Stimulated activated naive CD8-positive, alpha-beta T cell treated with anti-CD3 and anti-CD28 coated beads, Interleukin-15, Interleukin-2, amounts not matched to agents 100 ng/mL and 50 ng/mL, for 24 hours (primary cell): ENCODE results near the gene HOXB2.
"Not testable (repeated sequence)": the region's sequence is repeated elsewhere in the genome, so short reads cannot be mapped to it uniquely, and the experiment has no call there.

Source experiments
- H3K27ac Mint-ChIP-seq: one replicate; pipeline ENCODE4 v1.8.0; 2021; ENCODE audit warnings: mild to moderate bottlenecking, mixed read lengths
- H3K27me3 Mint-ChIP-seq: one replicate; pipeline ENCODE4 v1.8.0; 2021; ENCODE audit warnings: mixed read lengths
- H3K36me3 Mint-ChIP-seq: one replicate; pipeline ENCODE4 v1.8.0; 2021; ENCODE audit warnings: low read depth, mixed read lengths
- H3K4me1 Mint-ChIP-seq: one replicate; pipeline ENCODE4 v1.8.0; 2021; ENCODE audit warnings: low read depth, mixed read lengths
- H3K4me3 Mint-ChIP-seq: one replicate; pipeline ENCODE4 v1.8.0; 2021; ENCODE audit warnings: mild to moderate bottlenecking, mixed read lengths
- H3K9me3 Mint-ChIP-seq: one replicate; pipeline ENCODE4 v1.8.0; 2021; ENCODE audit warnings: mixed read lengths

Gene HOXB2

GRCh38 chr17:48515925-48516900, 28.7 kb downstream of the HOXB2 start:
- H3K36me3 Mint-ChIP-seq = no peaks in the 10 kb centered on the region
- H3K4me1 Mint-ChIP-seq = peaks cover 32% of the 10 kb centered on the region
- no peak overlapping the region for H3K4me3 Mint-ChIP-seq
- H3K27ac Mint-ChIP-seq = no peak overlapping the region
- H3K9me3 Mint-ChIP-seq = no peaks in the 10 kb centered on the region
- H3K27me3 Mint-ChIP-seq = peaks cover 36% of the 10 kb centered on the region

GRCh38 chr17:48514477-48514876, 30.4 kb downstream of the HOXB2 start:
- H3K27ac Mint-ChIP-seq = no peak overlapping the region
- H3K27me3 Mint-ChIP-seq = peaks cover 22% of the 10 kb centered on the region
- H3K4me3 Mint-ChIP-seq = no peak overlapping the region
- H3K9me3 Mint-ChIP-seq = no peaks in the 10 kb centered on the region
- H3K4me1 Mint-ChIP-seq = peaks cover 41% of the 10 kb centered on the region
- H3K36me3 Mint-ChIP-seq = no peaks in the 10 kb centered on the region

- H3K9me3 Mint-ChIP-seq = no peaks in the 10 kb centered on the region
- peaks cover 20% of the 10 kb centered on the region for H3K27me3 Mint-ChIP-seq
- peaks cover 41% of the 10 kb centered on the region for H3K4me1 Mint-ChIP-seq
- no peak overlapping the region for H3K4me3 Mint-ChIP-seq
- no peak overlapping the region for H3K27ac Mint-ChIP-seq
- no peaks in the 10 kb centered on the region for H3K36me3 Mint-ChIP-seq
These were observed 31.0 kb downstream of the HOXB2 start for GRCh38 chr17:48513666-48514455.

- no peaks in the 10 kb centered on the region for H3K36me3 Mint-ChIP-seq
- peaks cover 41% of the 10 kb centered on the region for H3K4me1 Mint-ChIP-seq
- peak overlapping the region; percentile 82 for H3K27ac Mint-ChIP-seq
- H3K27me3 Mint-ChIP-seq = peaks cover 23% of the 10 kb centered on the region
- peak overlapping the region; percentile 57 for H3K4me3 Mint-ChIP-seq
- no peaks in the 10 kb centered on the region for H3K9me3 Mint-ChIP-seq
These were observed 31.8 kb downstream of the HOXB2 start for GRCh38 chr17:48513097-48513496.

GRCh38 chr17:48510761-48511604, 33.9 kb downstream of the HOXB2 start:
- Mint-ChIP-seq H3K4me1 (peaks cover 48% of the 10 kb centered on the region), H3K36me3 (no peaks in the 10 kb centered on the region), H3K9me3 (no peaks in the 10 kb centered on the region), H3K27ac (peak overlapping the region; percentile 23), H3K27me3 (peaks cover 10% of the 10 kb centered on the region), H3K4me3 (no peak overlapping the region)

GRCh38 chr17:48510381-48510760, 34.5 kb downstream of the HOXB2 start:
- no peak overlapping the region for H3K4me3 Mint-ChIP-seq
- H3K9me3 Mint-ChIP-seq = no peaks in the 10 kb centered on the region
- peaks cover 54% of the 10 kb centered on the region for H3K4me1 Mint-ChIP-seq
- peaks cover 10% of the 10 kb centered on the region for H3K27me3 Mint-ChIP-seq
- H3K36me3 Mint-ChIP-seq = no peaks in the 10 kb centered on the region
- no peak overlapping the region for H3K27ac Mint-ChIP-seq

GRCh38 chr17:48509708-48510107, 35.2 kb downstream of the HOXB2 start:
- not testable (repeated sequence) for H3K9me3 Mint-ChIP-seq, H3K27me3 Mint-ChIP-seq, H3K27ac Mint-ChIP-seq, H3K4me3 Mint-ChIP-seq, H3K36me3 Mint-ChIP-seq
- peaks cover 58% of the 10 kb centered on the region for H3K4me1 Mint-ChIP-seq

- no peaks in the 10 kb centered on the region for H3K9me3 Mint-ChIP-seq
- H3K27ac Mint-ChIP-seq = peak overlapping the region; percentile 61
- H3K4me3 Mint-ChIP-seq = peak overlapping the region; percentile 3
- H3K4me1 Mint-ChIP-seq = peaks cover 27% of the 10 kb centered on the region
- H3K27me3 Mint-ChIP-seq = peaks cover 19% of the 10 kb centered on the region
- no peaks in the 10 kb centered on the region for H3K36me3 Mint-ChIP-seq
These were observed 38.7 kb downstream of the HOXB2 start for GRCh38 chr17:48506246-48506645.

- H3K9me3 Mint-ChIP-seq = no peaks in the 10 kb centered on the region
- H3K36me3 Mint-ChIP-seq = no peaks in the 10 kb centered on the region
- H3K27ac Mint-ChIP-seq = peak overlapping the region; percentile 61
- H3K4me3 Mint-ChIP-seq = peak overlapping the region; percentile 3
- peaks cover 19% of the 10 kb centered on the region for H3K27me3 Mint-ChIP-seq
- peaks cover 22% of the 10 kb centered on the region for H3K4me1 Mint-ChIP-seq
These were observed 39.1 kb downstream of the HOXB2 start for GRCh38 chr17:48505788-48506187.

GRCh38 chr17:48504953-48505352, 40.0 kb downstream of the HOXB2 start:
- H3K9me3 Mint-ChIP-seq = no peaks in the 10 kb centered on the region
- peaks cover 17% of the 10 kb centered on the region for H3K4me1 Mint-ChIP-seq
- H3K36me3 Mint-ChIP-seq = no peaks in the 10 kb centered on the region
- no peak overlapping the region for H3K4me3 Mint-ChIP-seq
- H3K27ac Mint-ChIP-seq = no peak overlapping the region
- peaks cover 25% of the 10 kb centered on the region for H3K27me3 Mint-ChIP-seq

- H3K36me3 Mint-ChIP-seq = no peaks in the 10 kb centered on the region
- peaks cover 25% of the 10 kb centered on the region for H3K27me3 Mint-ChIP-seq
- no peak overlapping the region for H3K4me3 Mint-ChIP-seq
- peaks cover 17% of the 10 kb centered on the region for H3K4me1 Mint-ChIP-seq
- H3K9me3 Mint-ChIP-seq = no peaks in the 10 kb centered on the region
- no peak overlapping the region for H3K27ac Mint-ChIP-seq
These were observed 41.2 kb downstream of the HOXB2 start for GRCh38 chr17:48503747-48504146.

- peaks cover 29% of the 10 kb centered on the region for H3K27me3 Mint-ChIP-seq
- peaks cover 17% of the 10 kb centered on the region for H3K4me1 Mint-ChIP-seq
These were observed 42.0 kb downstream of the HOXB2 start for GRCh38 chr17:48502901-48503300.

GRCh38 chr17:48502312-48502711, 42.6 kb downstream of the HOXB2 start:
- no peaks in the 10 kb centered on the region for H3K36me3 Mint-ChIP-seq

More at GRCh38 chr17:48502901-48503300, 42.0 kb downstream of the HOXB2 start:
- H3K36me3 Mint-ChIP-seq = no peaks in the 10 kb centered on the region
- no peak overlapping the region for H3K27ac Mint-ChIP-seq
- H3K4me3 Mint-ChIP-seq = no peak overlapping the region
- H3K9me3 Mint-ChIP-seq = no peaks in the 10 kb centered on the region

More at GRCh38 chr17:48502312-48502711, 42.6 kb downstream of the HOXB2 start:
- Mint-ChIP-seq H3K4me3 (no peak overlapping the region), H3K9me3 (no peaks in the 10 kb centered on the region), H3K27ac (no peak overlapping the region), H3K27me3 (peaks cover 35% of the 10 kb centered on the region), H3K4me1 (peaks cover 17% of the 10 kb centered on the region)
